Liver (tissue), 9 donors: Measurements from ENCODE around the gene STK38L. TPM values are rescaled to one million over a fixed set of nuclear protein-coding genes. Genes with fewer than 3 reads are reported as not detected.

Source experiments
- DNase-seq: peaks from one replicate; pipeline ENCODE4 v3.0.0-alpha.2; 2017; ENCODE audit warnings: low spot score
- H3K27ac ChIP-seq, 2 donors: one replicate each; pipeline ENCODE4 v1.7.0; 2013; ENCODE audit warnings: inconsistent platforms in 2 of 2, low read length in 2 of 2, control low read depth in 1 of 2, low read depth in 1 of 2, mild to moderate bottlenecking in 1 of 2
- H3K27me3 ChIP-seq, 4 donors: one replicate each; pipeline versions ENCODE4 v1.6.1 to v1.7.0; 2013; ENCODE audit warnings: low read length in 3 of 4, inconsistent platforms in 1 of 4, mild to moderate bottlenecking in 1 of 4, moderate library complexity in 1 of 4; ENCODE audit not compliant: control insufficient read depth in 4 of 4, insufficient read depth in 4 of 4
- H3K36me3 ChIP-seq, 4 donors: one replicate each; pipeline versions ENCODE4 v1.6.1 to v1.7.0; 2013; ENCODE audit warnings: low read length in 3 of 4, mild to moderate bottlenecking in 3 of 4, low read depth in 1 of 4, moderate library complexity in 1 of 4; ENCODE audit not compliant: control insufficient read depth in 4 of 4, insufficient read depth in 3 of 4
- H3K4me1 ChIP-seq, 4 donors: one replicate each; pipeline versions ENCODE4 v1.6.1 to v1.7.0; 2013; ENCODE audit warnings: low read length in 3 of 4, mild to moderate bottlenecking in 3 of 4, moderate library complexity in 1 of 4; ENCODE audit not compliant: control insufficient read depth in 4 of 4, insufficient read depth in 4 of 4
- H3K4me3 ChIP-seq, 3 donors: one replicate each; pipeline versions ENCODE4 v1.6.1 to v1.7.0; 2013; ENCODE audit warnings: low read length in 3 of 3, control low read depth in 1 of 3, low read depth in 1 of 3, mild to moderate bottlenecking in 1 of 3
- H3K9ac ChIP-seq, 2 donors: one replicate each; pipeline ENCODE4 v1.7.0; 2013; ENCODE audit warnings: low read length in 2 of 2, mild to moderate bottlenecking in 2 of 2, moderate library complexity in 2 of 2, control low read depth in 1 of 2, low read depth in 1 of 2
- H3K9me3 ChIP-seq, 4 donors: one replicate each; pipeline versions ENCODE4 v1.6.1 to v1.7.0; 2013; ENCODE audit warnings: low read length in 3 of 4; ENCODE audit not compliant: control insufficient read depth in 4 of 4
- EGR1 ChIP-seq, 2 donors: IDR thresholded peaks; 2 replicates each; pipeline ENCODE4 v1.6.1; 2016 to 2018; ENCODE audit warnings: antibody characterized with exemption in 2 of 2, low read depth in 2 of 2
- FOXA1 ChIP-seq: IDR thresholded peaks from 2 replicates; pipeline ENCODE4 v1.6.1; 2016; ENCODE audit warnings: antibody characterized with exemption
- FOXA2 ChIP-seq: IDR thresholded peaks from 2 replicates; pipeline ENCODE4 v1.6.1; 2016; ENCODE audit warnings: antibody characterized with exemption
- GABPA ChIP-seq, 2 donors: IDR thresholded peaks in 1 of 2; conservative IDR thresholded peaks in 1 of 2; 2 replicates each; pipeline ENCODE4 v1.6.1; 2016; ENCODE audit warnings: antibody characterized with exemption in 2 of 2, mild to moderate bottlenecking in 1 of 2, moderate library complexity in 1 of 2
- HNF4A ChIP-seq, 2 donors: conservative IDR thresholded peaks; 2 replicates each; pipeline ENCODE4 v1.6.1; 2016; ENCODE audit warnings: antibody characterized with exemption in 2 of 2, mild to moderate bottlenecking in 2 of 2
- HNF4G ChIP-seq: IDR thresholded peaks from 2 replicates; pipeline ENCODE4 v1.6.1; 2016; ENCODE audit warnings: antibody characterized with exemption
- JUND ChIP-seq, 2 donors: IDR thresholded peaks; 2 replicates each; pipeline ENCODE4 v1.6.1; 2016; ENCODE audit warnings: antibody characterized with exemption in 2 of 2
- NR2F2 ChIP-seq: IDR thresholded peaks from 2 replicates; pipeline ENCODE4 v1.6.1; 2016; ENCODE audit warnings: antibody characterized with exemption
- RAD21 ChIP-seq, 2 donors: IDR thresholded peaks; 2 replicates each; pipeline ENCODE4 v1.6.1; 2016; ENCODE audit warnings: antibody characterized with exemption in 2 of 2, mild to moderate bottlenecking in 2 of 2
- RXRA ChIP-seq, 2 donors: IDR thresholded peaks; 2 replicates each; pipeline ENCODE4 v1.6.1; 2017 to 2018; ENCODE audit warnings: antibody characterized with exemption in 2 of 2, mild to moderate bottlenecking in 1 of 2
- SP1 ChIP-seq: IDR thresholded peaks from 2 replicates; pipeline ENCODE4 v1.6.1; 2018; ENCODE audit warnings: antibody characterized with exemption, mild to moderate bottlenecking
- TAF1 ChIP-seq: conservative IDR thresholded peaks from 2 replicates; pipeline ENCODE4 v1.6.1; 2016; ENCODE audit warnings: antibody characterized with exemption, mild to moderate bottlenecking
- YY1 ChIP-seq: IDR thresholded peaks from 2 replicates; pipeline ENCODE4 v1.6.1; 2016; ENCODE audit warnings: antibody characterized with exemption, mild to moderate bottlenecking
- WGBS: extraction: QIAGEN DNeasy Blood & Tissue Kit; methylation state at CpG from one replicate; pipeline ENCODE4 v1.1.7; 2013; 5-methylcytosine and 5-hydroxymethylcytosine counted together
- polyA plus RNA-seq, 2 donors: library from polyadenylated mRNA; stranded (reverse) in 1 of 2; unstranded in 1 of 2; fragments of 200-250 nt in 1 of 2; fragments of >200 nt in 1 of 2; fragmentation: Nextera tagmentation in 1 of 2; extraction: Ambion mirVana in 1 of 2; gene quantifications; one replicate each; pipeline versions ENCODE4 v1.2.1 to v1.2.3, GENCODE V29; 2013 to 2015
- total RNA-seq, 2 donors: library from RNA; depleted of rRNA; stranded (reverse); fragments of >200 nt; gene quantifications; one replicate each; pipeline ENCODE4 v1.2.3, GENCODE V29; 2014
- TF ChIP-seq, protein P1 (sequence below): IDR thresholded peaks from 2 replicates; pipeline ENCODE4 v1.6.1; 2016; ENCODE audit warnings: antibody characterized with exemption
- TF ChIP-seq, protein P2 (sequence below): fragments of 150-350 bp; IDR thresholded peaks from 2 replicates; pipeline ENCODE4 v1.5.1; 2017; ENCODE audit warnings: improper control_type of control experiment, low read depth, low read length; ENCODE audit not compliant: missing input control
- TF ChIP-seq, protein P3 (sequence below): IDR thresholded peaks from 2 replicates; pipeline ENCODE4 v1.6.1; 2016; ENCODE audit warnings: antibody characterized with exemption
- TF ChIP-seq, protein P4 (sequence below): IDR thresholded peaks from 2 replicates; pipeline ENCODE4 v1.6.1; 2016; ENCODE audit warnings: antibody characterized with exemption, mild to moderate bottlenecking
- TF ChIP-seq, protein P5 (sequence below): IDR thresholded peaks from 2 replicates; pipeline ENCODE4 v1.6.1; 2016; ENCODE audit warnings: antibody characterized with exemption
- donor health status: healthy.
- donor health status: healthy.
- donor health status: healthy.
- donor health status: healthy.
- donor health status: healthy.

The STK38L gene
- total and polyA plus RNA-seq, 4 donors: 2.8 to 8.6 (median 6.6) TPM

DNA sequence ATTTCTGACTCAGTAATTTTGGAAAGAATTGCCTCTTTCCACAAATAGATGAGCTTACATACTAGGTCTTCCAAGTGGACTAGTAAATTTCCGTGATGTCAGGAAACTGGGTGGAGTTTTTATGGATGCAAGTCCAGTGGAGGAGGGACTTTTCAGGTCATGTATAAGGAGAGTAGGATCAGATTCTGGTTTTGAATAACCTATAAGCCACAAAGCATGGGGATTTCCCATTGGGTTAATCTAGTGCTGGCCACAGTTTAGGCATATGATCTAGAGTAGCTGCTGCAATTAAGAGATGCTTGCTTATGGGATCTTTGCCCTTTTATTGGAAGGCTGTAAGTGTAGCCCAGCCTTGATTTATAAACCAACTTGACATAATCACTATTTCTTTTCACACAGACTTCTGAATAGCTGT is 33.8 kb downstream of the STK38L start:
- no peaks in the 10 kb centered on the region for H3K9me3 ChIP-seq
- peak overlapping the region in 1 of 2 donors; percentile 48 for H3K27ac ChIP-seq
- TF ChIP-seq NR2F2 (no peak), RAD21 (IDR thresholded peaks at IDR 0.05) (peak in 1 of 2 donors; percentile 13), SP1 (peak; percentile 81), HNF4G (no peak), RXRA (IDR thresholded peaks at IDR 0.05) (peak; percentile 26 to 40), YY1 (peak; percentile 16), HNF4A (conservative IDR thresholded peaks at IDR 0.05) (peak; percentile 60 to 66), FOXA1 (no peak), GABPA (IDR thresholded peaks at IDR 0.05 in 1 of 2, conservative IDR thresholded peaks at IDR 0.05 in 1 of 2) (peak in 1 of 2 donors; percentile 23), JUND (IDR thresholded peaks at IDR 0.05) (peak in 1 of 2 donors; percentile 38), TAF1 (no peak), EGR1 (IDR thresholded peaks at IDR 0.05; ENCODE audit: low read depth in 2 of 2) (peak in 1 of 2 donors; percentile 47)
- TF ChIP-seq, protein P1, sequence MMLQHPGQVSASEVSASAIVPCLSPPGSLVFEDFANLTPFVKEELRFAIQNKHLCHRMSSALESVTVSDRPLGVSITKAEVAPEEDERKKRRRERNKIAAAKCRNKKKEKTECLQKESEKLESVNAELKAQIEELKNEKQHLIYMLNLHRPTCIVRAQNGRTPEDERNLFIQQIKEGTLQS: no peak
- TF ChIP-seq, protein P2, sequence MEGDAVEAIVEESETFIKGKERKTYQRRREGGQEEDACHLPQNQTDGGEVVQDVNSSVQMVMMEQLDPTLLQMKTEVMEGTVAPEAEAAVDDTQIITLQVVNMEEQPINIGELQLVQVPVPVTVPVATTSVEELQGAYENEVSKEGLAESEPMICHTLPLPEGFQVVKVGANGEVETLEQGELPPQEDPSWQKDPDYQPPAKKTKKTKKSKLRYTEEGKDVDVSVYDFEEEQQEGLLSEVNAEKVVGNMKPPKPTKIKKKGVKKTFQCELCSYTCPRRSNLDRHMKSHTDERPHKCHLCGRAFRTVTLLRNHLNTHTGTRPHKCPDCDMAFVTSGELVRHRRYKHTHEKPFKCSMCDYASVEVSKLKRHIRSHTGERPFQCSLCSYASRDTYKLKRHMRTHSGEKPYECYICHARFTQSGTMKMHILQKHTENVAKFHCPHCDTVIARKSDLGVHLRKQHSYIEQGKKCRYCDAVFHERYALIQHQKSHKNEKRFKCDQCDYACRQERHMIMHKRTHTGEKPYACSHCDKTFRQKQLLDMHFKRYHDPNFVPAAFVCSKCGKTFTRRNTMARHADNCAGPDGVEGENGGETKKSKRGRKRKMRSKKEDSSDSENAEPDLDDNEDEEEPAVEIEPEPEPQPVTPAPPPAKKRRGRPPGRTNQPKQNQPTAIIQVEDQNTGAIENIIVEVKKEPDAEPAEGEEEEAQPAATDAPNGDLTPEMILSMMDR: no peak
- TF ChIP-seq, protein P3, sequence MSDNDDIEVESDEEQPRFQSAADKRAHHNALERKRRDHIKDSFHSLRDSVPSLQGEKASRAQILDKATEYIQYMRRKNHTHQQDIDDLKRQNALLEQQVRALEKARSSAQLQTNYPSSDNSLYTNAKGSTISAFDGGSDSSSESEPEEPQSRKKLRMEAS: no peak
- peaks cover 6 to 18% (median 8%) of the 10 kb centered on the region in 4 donors for H3K4me1 ChIP-seq
- no peak for DNase-seq
- H3K4me3 ChIP-seq: no peak overlapping the region
- H3K36me3 ChIP-seq: peaks cover 0 to 2% (median 0%) of the 10 kb centered on the region in 4 donors
- WGBS: 22% methylated on average over 1 of the region's 1 CpG
- H3K9ac ChIP-seq: no peak overlapping the region
- H3K27me3 ChIP-seq: no peaks in the 10 kb centered on the region

DNA sequence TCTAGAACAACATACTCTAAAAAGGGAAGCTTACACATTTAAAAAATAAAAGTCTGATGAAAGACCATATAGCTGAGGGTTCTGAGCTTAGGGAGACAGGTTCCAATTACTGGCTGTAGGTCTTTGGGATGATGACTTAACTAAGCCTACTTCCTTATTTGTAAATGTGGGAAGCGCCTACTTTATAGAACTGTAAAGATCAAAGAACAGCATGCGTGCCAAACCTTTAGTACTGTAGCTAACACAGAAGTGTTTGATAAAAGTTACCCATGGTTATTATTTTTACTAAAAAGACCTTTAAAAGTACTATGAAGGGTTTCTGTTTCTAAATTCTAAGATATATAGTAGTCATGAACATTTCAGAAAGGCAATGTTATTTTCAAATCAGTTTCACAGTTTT is 35.7 kb downstream of the STK38L start:
- TF ChIP-seq, protein P3: no peak
- TF ChIP-seq RAD21 (IDR thresholded peaks at IDR 0.05) (no peak), HNF4A (conservative IDR thresholded peaks at IDR 0.05) (no peak), TAF1 (no peak), FOXA1 (no peak), FOXA2 (no peak), HNF4G (no peak), SP1 (no peak), RXRA (IDR thresholded peaks at IDR 0.05) (no peak), JUND (IDR thresholded peaks at IDR 0.05) (no peak), EGR1 (IDR thresholded peaks at IDR 0.05; ENCODE audit: low read depth in 2 of 2) (no peak), GABPA (IDR thresholded peaks at IDR 0.05 in 1 of 2, conservative IDR thresholded peaks at IDR 0.05 in 1 of 2) (no peak), NR2F2 (no peak), YY1 (no peak)
- TF ChIP-seq, protein P4, sequence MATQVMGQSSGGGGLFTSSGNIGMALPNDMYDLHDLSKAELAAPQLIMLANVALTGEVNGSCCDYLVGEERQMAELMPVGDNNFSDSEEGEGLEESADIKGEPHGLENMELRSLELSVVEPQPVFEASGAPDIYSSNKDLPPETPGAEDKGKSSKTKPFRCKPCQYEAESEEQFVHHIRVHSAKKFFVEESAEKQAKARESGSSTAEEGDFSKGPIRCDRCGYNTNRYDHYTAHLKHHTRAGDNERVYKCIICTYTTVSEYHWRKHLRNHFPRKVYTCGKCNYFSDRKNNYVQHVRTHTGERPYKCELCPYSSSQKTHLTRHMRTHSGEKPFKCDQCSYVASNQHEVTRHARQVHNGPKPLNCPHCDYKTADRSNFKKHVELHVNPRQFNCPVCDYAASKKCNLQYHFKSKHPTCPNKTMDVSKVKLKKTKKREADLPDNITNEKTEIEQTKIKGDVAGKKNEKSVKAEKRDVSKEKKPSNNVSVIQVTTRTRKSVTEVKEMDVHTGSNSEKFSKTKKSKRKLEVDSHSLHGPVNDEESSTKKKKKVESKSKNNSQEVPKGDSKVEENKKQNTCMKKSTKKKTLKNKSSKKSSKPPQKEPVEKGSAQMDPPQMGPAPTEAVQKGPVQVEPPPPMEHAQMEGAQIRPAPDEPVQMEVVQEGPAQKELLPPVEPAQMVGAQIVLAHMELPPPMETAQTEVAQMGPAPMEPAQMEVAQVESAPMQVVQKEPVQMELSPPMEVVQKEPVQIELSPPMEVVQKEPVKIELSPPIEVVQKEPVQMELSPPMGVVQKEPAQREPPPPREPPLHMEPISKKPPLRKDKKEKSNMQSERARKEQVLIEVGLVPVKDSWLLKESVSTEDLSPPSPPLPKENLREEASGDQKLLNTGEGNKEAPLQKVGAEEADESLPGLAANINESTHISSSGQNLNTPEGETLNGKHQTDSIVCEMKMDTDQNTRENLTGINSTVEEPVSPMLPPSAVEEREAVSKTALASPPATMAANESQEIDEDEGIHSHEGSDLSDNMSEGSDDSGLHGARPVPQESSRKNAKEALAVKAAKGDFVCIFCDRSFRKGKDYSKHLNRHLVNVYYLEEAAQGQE: no peak
- TF ChIP-seq, protein P1: no peak
- TF ChIP-seq, protein P2: no peak
- TF ChIP-seq, protein P5, sequence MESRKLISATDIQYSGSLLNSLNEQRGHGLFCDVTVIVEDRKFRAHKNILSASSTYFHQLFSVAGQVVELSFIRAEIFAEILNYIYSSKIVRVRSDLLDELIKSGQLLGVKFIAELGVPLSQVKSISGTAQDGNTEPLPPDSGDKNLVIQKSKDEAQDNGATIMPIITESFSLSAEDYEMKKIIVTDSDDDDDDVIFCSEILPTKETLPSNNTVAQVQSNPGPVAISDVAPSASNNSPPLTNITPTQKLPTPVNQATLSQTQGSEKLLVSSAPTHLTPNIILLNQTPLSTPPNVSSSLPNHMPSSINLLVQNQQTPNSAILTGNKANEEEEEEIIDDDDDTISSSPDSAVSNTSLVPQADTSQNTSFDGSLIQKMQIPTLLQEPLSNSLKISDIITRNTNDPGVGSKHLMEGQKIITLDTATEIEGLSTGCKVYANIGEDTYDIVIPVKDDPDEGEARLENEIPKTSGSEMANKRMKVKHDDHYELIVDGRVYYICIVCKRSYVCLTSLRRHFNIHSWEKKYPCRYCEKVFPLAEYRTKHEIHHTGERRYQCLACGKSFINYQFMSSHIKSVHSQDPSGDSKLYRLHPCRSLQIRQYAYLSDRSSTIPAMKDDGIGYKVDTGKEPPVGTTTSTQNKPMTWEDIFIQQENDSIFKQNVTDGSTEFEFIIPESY: no peak

More for the DNA sequence above, 35.7 kb downstream of the STK38L start:
- Histone ChIP-seq H3K4me3 (no peak overlapping the region), H3K27ac (no peak overlapping the region), H3K36me3 (peaks cover 0 to 2% (median 0%) of the 10 kb centered on the region in 4 donors), H3K27me3 (no peaks in the 10 kb centered on the region), H3K9ac (no peak overlapping the region), H3K4me1 (peaks cover 3 to 11% (median 5%) of the 10 kb centered on the region in 4 donors), H3K9me3 (no peaks in the 10 kb centered on the region)
- DNase-seq: no peak
- WGBS: 85% methylated on average over 2 of the region's 2 CpGs
